Activated CD4-positive, alpha-beta T cell treated with anti-CD3 and anti-CD28 coated beads, Interleukin-2, amount 50 U/mL, for 48 hours (primary cell): ENCODE data around the gene DENND1B.

ENCODE experiments used
- DNase-seq, 2 experiments: peaks; one replicate each; pipeline ENCODE4 v3.0.0-alpha.2; 2020

DENND1B gene, protein sequence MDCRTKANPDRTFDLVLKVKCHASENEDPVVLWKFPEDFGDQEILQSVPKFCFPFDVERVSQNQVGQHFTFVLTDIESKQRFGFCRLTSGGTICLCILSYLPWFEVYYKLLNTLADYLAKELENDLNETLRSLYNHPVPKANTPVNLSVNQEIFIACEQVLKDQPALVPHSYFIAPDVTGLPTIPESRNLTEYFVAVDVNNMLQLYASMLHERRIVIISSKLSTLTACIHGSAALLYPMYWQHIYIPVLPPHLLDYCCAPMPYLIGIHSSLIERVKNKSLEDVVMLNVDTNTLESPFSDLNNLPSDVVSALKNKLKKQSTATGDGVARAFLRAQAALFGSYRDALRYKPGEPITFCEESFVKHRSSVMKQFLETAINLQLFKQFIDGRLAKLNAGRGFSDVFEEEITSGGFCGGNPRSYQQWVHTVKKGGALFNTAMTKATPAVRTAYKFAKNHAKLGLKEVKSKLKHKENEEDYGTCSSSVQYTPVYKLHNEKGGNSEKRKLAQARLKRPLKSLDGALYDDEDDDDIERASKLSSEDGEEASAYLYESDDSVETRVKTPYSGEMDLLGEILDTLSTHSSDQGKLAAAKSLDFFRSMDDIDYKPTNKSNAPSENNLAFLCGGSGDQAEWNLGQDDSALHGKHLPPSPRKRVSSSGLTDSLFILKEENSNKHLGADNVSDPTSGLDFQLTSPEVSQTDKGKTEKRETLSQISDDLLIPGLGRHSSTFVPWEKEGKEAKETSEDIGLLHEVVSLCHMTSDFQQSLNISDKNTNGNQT

DNA sequence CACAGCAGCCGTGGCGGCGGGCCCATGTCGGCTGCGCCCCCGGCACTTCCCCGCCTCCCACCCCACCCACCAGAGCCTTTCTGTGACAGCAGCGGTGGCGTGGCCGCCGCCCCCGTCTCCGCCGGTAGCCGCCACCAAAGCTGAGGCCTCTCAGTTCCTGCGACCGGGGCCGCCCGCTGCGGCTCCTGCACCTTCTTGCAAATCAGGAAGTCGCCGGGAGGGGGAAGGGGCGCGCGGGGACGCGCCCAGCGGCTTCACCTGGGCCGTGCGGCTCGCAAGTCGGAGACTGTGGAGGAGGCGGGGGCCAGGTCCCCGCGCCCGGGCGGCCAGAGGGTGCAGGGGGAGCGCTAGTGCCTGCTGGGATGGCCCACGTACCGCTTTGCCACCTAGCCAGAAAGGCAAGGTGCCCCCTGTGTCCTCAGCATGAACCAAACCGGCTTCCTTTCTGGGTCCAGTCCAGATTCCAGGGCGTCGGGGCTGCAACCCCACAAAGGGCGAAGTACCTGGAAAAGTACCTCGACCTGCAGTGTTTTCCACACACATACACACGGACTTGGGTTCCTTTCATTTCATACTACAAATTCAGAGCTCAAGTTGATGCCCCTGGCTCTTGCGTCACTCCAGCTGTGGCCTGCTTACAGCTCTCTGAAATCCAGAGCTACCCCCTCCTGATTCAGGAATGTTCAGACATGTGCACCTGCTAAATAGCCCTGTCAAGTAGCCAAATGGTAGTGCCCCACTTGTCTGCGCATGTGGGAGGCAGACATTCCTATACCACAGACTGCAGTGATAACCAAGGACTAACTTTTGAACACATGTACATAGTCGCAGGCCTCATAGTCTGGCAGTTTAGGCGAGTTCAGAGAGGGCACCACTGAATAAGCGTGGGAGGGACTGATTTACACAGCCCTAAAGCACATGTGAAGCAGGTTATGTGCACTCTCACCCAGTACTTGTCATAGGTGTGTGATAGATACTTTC lies at the start of gene DENND1B:
TSS of gene DENND1B (minus strand) at position 199 of the 981 bp plus-strand sequence. CDS start 325 bp downstream, outside the sequence.
- DNase-seq, result peak; percentile 77 to 83

DNA sequence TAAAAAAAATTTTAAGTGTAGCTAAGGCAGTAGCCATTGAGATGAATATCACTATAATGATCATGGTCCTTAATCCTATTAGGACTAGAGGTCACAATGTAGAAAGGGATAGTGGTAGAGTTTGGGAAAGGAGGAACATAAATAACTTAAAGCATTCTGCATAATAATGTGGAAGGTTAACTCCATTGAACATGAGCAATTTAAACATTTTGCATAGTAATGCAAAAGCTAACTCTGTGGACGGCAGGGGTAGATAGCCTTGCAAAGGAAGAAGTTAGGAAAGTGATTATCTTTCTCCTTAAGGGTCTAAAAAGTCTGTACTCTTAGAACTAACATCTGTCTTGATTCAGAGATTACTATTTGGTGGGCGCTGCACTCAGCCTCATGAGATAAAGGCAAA lies 39.0 kb upstream of the DENND1B start:
- DNase-seq, result no peak

DNA sequence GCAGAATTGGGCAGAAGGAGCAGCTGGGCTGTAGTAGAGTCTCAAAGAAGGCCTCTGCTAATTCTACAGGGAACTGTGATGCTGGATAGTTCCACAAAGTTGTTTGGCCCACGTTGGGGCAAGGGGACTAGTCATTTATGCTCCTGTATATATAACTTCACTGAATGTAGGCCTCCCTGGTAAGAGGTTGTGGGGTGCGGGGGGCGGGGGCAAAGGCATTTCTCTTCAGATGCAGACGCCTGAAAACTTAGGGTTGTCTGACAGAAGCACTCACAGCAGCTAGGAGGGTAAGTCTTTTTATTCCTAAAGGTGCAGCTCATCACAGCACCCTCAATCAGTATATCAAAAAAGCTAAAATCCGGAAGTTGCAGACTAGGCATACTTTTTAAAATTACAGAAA lies 38.5 kb upstream of the DENND1B start:
- DNase-seq, result no peak

DNA sequence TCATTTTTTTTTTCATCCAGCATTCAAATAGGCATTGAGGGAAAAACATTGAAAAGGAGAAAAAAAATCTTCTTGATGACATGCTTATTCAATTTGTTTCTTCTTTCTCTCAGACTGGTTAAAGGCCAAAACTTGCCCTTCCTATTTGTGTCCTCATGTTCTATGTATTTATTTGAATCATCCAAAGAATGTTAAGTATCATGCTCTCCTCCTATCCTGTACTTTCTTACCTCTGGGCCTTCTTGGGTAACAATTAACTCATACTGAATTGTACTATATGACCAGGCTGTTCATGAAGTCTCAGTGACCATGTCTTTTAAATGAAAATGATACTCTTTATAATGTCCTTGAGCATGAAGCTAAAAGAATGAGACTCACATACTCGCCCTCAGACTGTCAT lies 36.5 kb upstream of the DENND1B start:
- no peak for DNase-seq

DNA sequence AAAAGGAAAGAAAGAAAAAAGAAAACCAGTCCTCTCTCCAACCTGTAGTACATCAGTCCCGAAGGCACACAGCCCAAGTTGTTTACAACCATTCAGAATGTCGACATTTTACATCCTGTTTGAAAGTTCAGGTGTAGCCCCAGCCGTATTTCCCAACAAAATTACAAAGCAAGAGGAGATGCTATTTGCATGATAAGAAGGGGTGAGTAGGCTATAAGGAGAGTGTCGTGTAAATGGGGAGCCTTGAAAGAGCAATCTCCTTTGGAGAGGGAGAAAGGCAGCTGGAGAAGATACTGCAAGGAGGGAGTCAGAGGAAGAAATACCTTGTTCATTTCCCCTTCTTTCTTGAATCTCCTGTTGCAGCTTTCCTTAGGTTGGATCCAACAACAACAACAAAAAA lies 35.5 kb upstream of the DENND1B start:
- no peak for DNase-seq

DNA sequence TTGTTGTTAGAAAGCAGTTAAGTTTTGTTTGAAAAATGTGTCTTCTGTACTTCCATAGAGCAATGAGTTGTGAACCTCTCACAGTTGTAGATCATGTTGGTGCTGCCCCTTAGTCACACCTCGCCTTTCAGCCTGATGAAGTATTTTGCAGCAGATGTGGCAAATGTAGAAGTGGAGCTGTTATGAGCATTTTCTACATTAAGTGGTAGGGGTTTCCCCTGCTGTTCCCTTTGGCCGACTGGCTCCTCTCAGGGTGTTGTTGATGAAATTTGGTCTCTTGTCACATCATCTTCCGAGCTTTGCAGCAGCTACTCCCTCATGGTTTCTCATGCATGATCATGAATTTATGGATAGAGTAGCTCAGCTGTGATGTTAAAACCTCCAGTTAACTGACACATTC lies 33.6 kb upstream of the DENND1B start:
- no peak for DNase-seq

DNA sequence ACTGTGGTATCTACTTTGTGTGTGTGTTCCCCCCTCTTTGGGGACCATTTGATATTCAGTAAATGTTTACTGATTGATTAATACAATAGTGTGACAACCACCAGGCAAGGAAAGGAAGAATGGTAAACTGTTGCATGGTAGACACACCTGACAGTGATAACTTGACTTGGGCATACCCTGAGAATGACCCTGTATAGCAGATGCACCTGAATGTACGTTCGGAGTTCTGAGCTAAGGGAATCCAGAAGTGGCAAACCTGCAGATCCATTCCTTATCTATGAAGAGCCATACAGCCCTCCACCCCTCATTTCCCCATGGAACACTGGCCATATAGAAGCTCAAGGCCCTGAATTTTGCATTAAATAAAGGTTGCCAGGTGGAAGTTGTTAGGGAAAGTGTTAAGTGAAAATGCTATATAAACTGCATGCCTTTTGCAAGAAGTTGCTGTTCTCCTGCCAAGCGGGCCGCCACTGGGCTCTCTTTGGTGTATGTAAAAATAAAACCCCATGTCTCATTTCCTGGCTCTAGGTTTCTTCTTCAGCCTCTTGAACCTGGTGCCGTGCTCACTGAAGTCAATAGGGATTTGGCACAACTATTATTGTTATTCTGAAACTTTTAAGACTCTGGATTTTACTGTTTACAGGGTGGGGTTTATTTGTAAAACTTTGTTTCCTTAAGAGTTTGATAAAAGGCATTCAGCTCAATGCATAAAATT lies 32.6 kb upstream of the DENND1B start:
- no peak for DNase-seq

DNA sequence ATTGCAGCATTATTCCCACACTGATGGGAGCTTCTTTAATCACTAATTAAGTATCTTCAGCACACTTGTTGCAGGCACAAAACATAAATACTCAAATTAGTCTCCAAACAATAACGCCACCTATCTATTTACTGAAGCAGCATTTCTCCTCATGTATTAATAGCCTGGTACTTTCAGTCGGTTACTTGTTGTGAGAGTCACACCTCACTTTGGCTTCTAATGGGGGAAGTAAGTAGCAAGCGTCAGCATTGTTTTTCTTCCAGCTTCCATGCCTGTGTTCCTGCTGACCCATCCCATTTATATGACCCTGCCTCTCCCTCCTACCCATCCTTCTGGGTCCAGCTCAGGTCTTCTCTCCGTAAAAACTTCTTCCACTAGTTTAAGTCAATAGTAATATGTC lies 31.9 kb upstream of the DENND1B start:
- DNase-seq, result no peak

DNA sequence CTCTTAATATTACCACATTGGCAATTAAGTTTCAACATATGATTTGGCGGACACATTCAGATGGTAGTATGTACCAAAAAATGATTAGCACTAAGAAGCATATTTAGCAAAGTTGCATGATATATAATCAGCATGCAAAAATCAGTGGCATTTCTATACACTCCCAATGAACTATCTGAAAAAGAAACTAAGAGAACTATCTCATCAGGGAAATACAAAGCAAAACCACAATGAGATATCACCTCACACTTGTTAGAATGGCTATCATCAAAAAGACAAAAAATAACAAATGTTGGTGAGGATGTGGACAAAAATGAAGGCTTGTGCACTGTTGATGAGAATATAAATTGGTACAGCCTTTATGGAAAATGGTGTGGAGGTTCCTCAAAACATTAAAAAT lies 31.4 kb upstream of the DENND1B start:
- no peak for DNase-seq

DNA sequence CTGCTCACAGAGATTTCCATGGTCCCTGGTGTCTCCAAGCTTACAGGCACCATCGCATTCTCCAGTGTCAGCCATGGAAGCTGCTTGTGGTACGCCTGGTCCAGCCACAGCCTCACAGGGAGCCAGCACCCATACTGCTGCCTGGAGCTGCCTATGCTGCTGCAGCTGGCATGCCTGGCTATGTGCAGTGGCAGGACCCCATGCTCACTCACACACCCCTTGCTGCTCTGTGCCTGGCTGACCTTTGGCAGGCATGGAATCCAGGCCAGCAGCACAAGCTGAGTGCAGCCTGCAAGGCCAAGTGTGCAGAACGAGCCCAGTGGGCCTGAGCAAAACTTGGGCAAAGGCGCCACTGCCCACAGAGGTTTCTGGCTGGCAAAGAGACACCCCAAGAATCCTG lies 26.4 kb upstream of the DENND1B start:
- DNase-seq, result no peak

DNA sequence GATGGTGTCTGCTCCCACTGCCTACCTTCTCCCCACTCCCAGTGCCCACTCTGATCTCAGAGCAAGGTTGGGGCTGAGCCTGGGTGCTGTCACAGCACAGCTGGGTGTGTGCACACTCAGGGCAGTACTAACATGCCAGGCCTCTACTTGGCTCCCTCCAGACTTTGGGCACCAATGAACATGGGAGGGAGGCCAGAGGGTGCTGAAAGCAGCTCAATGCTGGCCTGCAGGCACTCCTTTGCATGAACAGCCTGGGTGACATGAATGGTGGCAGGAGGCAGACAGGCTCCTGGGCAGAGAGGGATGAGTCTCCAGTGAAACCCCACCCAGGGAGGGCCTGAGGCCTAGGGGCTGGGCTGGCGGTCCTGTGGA lies 25.8 kb upstream of the DENND1B start:
- DNase-seq, result no peak

DNA sequence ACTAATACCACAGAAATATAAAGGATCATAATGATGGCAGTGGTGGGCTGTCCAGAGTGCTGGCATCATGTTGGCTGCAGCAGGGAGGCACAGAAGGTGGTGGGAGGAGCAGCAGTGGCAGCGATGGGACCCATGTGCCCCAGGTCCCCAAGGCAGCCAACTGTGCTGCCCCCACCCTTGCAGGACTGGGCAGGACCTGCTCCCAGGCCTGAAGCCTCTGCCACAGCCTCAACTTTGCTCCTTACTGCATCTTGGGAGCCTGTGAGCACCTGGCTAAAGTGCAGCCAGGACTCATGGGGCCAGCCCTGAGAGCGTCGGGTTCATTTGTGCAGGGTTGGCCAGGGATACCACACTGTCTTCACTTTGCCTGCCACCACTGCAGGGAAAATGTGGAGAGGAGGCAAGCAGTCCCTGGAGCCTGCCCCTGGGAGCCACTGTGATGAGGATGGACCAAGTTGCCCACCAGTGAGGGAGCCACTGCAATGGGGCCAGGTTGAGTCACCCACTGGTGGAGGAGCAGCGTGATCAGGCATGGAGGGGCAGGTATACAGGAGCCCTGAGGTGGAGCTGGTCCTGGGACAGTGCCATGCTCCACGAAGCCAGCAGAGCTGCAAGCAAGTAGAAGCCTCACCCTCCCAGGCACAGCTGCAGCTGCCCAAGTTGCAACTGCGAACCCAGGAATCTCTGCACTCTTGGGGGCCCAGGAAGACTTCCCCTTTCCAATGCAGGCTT lies 25.3 kb upstream of the DENND1B start:
- DNase-seq, result no peak

DNA sequence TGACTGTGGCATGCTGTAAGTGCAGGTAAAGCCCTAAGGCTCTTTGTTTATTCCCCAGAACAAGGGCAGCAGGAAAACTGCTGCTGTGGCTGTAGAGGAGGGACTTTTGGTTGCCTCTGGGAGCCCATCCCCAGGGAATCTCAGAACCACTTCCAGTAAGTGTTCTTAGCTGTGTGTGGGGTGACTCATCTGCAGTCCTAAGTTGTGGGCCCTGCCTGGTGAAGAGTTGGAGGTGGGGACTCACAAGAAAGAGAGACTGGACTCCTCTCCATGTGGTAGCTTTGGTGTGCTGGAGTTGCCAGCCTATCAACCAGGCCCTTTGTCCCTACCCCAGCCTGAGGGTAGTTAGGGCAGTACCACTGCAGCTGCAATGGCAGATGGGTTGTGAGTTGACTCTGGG lies 24.0 kb upstream of the DENND1B start:
- no peak for DNase-seq

DNA sequence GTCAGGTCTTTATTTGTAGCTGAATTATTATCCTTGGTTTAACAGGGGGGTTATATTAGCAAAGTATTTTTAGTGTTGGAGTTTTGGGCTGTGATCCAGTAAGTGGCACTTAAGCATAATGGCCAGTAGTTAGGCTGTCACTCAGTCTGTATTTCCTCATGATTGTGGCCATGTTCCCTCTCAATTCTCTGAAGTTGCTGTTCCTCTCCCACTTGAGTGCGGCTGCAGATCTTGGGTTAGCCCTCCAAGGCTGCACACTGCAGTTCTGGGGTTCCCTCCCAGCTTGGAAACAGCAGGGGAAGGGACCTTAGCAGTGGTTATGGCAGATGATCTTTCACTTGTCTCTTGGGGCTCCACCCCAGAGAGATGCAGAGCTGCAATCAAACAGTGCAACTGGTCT lies 23.2 kb upstream of the DENND1B start:
- DNase-seq, result no peak

DNA sequence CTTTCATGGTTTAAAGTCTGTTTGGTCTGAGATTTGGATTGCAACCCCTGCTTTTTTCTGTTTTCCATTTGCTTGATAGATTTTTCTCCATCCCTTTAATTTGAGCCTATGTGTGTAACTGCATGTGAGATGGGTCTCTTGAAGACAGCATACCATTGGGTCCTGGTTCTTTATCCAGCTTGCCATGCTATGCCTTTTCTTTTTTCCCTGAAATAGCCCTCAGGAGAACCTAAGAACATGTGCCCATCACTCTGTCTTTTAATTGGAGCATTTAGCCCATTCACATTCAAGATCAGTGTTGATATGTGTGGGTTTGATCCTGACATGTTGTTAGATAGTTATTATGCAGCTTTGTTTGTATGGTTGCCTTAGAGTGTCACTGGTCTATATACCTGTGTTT lies 21.7 kb upstream of the DENND1B start:
- DNase-seq, result no peak

DNA sequence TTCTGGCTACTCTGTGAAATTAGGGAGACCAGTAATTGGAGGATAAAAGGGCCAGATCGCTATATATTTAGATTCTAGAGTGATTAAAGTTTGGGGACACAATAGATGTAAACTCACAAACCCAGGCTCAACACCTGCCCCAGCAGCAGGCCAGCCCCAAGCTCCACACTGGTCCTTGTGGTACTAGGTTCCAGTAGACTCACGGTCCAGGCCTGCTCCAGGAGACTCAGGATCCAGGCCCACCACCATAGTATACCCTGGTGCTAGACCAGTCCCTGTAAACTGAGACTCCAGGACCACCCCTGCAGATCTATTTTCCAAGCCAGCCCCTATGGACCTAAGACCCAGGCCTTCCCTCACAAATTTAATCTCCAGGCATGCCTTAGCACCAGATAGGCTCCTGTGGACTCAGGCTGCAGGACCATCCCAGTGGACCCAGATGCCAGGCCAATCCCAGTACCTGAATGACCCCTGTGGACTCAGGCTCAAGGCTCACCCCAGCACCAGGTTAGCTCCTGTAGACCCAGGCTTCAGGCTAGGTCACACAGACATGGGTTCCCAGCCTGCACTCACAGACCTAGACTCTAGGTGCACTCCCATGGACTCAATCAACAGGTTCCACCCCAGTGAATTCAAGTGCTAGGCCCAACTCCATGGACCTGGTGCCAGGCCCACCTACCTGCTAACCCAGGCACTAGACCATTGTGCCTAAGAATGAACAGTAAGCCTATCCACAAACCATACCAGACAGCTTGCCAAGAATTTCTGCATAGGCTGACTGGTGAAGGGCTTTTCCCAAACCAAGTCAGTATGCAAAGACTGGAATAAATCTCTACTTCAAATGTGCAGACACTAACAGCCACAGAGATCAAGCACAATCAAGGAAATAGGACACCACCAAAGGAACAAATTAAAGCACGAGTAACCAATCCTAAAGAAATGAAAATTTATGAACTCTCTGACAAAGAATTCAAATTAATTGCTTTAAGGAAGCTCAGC lies 13.8 kb upstream of the DENND1B start:
- no peak for DNase-seq

DNA sequence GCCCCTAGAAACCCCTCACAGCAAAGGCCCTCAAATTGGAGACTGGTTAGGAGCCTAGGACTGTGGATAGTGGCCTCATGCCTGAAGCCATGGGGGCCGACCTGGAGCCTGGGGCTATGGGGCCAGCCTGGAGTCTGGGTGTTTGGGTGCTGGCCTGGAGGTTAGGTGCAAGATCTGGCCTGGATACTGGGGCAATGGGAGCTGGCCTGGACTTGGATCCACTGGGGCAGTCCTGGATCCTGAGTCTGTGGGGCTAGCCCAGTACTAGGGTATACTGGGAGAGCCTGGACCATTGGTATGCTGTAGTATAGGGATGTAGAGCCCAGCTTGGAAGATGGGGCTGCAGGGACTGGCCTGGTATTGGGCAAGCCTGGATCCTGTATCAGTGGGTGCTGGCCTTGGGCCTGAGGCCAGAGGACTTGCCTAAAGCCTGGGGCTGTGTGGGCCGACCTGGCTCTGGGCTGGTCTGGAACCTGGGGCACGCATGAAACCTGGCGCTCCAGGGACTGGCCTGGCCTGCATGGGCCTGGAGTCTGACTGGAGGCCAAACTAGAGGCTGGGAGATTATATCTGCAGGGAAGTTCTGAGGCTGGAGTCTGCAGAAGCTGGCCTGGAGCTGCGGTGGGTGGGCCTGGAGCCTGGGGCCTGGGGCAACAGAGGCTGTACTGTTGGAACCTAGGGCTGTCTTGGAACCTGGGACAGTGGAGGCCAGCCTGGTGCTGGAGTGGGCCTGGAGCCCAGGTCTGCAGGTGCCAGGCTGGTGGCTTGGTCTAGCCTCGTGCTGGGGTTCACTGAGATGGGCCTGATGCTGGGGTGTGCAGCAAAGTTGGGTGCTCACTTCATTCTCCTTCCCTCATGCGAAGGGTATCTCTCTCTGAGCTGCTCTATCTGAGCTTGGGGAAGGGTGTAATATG lies 12.6 kb upstream of the DENND1B start:
- DNase-seq, result no peak

DNA sequence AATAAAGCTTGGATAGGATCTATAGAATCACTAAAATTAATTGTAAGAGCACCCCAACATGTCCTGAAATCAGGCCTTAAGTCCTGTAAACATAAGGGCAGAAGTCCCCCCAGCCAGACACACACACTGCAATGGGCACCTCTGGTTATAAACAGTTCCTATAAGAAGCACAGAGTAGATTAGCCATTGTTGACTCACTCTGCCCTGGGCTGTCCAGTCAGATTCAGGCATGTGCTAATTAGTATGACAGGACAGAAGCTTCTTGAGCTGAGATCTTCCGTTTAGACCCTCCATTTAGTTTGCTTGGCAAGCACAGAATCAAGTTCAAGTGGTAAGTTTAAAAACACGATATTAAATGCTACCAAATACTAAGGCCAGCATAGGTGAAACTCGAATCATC lies 11.8 kb upstream of the DENND1B start:
- no peak for DNase-seq

DNA sequence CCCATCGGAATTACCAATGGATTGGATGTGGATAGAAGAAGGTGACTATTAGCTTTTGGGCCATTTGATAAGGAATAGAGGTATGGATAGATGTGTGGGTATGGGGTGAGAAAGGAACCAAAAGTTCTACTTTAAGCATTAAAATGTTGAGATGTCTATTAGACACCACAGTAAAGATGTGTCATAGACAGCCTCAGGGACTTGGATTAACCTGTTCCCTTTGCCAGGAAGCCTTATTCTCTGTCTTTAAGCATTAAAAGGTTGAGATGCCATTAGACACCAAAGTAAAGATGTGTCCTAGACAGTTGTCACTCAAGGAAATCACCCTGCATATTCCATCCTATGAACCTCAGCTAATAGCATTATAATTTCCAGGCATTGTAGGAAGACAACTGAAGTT lies 11.0 kb upstream of the DENND1B start:
- DNase-seq, result no peak
